Ishikawa (cell line): Measurements from ENCODE around the gene KCNIP4.

ENCODE experiments used
- CEBPB ChIP-seq: IDR thresholded peaks from 2 replicates; pipeline ENCODE4 v1.6.1; 2012
- EP300 ChIP-seq: IDR thresholded peaks from 2 replicates; pipeline ENCODE4 v1.6.1; 2012; ENCODE audit warnings: borderline replicate concordance
- REST ChIP-seq: IDR thresholded peaks from 2 replicates; pipeline ENCODE4 v1.6.1; 2012; ENCODE audit warnings: low read depth, mild to moderate bottlenecking
- TAF1 ChIP-seq: IDR thresholded peaks from 2 replicates; pipeline ENCODE4 v1.6.1; 2012; ENCODE audit warnings: low read depth, mild to moderate bottlenecking
- YY1 ChIP-seq: IDR thresholded peaks from 2 replicates; pipeline ENCODE4 v1.6.1; 2012; ENCODE audit warnings: low read depth

GRCh38 chr4:21544955-21545354, 403.6 kb downstream of the KCNIP4 start:
- TF ChIP-seq TAF1: no peak
- TF ChIP-seq EP300: no peak
- TF ChIP-seq REST: no peak
- no peak for TF ChIP-seq CEBPB
- TF ChIP-seq YY1: no peak
